Measurements from ENCODE around the gene BMP15.

The BMP15 gene

GRCh38 chrX:50910685-50911176 is at the start of gene BMP15:
BMP15 (plus strand) TSS chrX:50910735; CDS start chrX:50910784, 49 bp downstream.
- DNase-seq (ENCODE audit: extremely low read depth in 1 of 2, low read depth in 1 of 2), result no peak

- DNase-seq (ENCODE audit: extremely low read depth in 1 of 2, low read depth in 1 of 2), result no peak
Measured at GRCh38 chrX:50863471-50863870, 47.1 kb upstream of the BMP15 start.

DNA sequence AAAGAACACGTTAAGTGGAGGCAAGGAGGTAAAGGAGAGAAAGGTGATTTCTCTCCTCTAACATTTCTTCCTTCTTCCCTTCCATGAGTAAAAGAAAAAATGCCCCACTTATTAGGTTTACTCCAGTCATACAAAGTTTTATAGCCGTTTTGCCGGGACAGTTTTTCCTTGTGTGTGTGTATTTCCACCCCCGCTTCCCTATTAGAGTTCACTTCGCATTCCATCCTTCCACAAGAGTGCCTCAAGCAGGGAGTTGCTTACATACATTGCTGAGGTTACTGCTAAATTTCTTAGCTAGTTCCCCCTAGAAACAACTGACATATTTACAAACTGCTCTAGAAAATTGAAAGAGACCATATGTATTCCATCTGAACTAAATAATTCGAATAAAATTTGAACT is 45.2 kb upstream of the BMP15 start:
- DNase-seq (ENCODE audit: extremely low read depth in 1 of 2, low read depth in 1 of 2), result no peak

GRCh38 chrX:50871922-50872453 is 38.5 kb upstream of the BMP15 start:
- no peak for DNase-seq (ENCODE audit: extremely low read depth in 1 of 2, low read depth in 1 of 2)

DNA sequence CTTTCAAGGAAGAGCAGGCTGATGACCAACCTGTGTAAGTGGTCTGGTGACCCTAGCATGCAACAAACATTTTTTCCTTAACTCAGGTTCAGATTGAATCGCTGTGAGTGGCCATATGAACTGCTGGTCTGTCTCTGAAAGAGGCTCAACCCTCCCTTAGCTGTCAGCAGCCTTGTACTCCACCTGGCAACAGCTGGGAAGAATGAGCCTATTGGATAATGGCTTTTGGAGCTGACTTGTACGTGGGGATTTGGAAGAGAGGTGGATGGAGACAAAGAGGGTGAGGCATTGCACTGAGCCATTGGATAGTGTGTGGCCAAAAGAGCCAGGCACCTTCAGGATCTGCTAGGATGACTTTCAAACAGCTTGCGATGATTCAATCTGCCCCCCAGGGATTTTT is 35.7 kb upstream of the BMP15 start:
- no peak for DNase-seq (ENCODE audit: extremely low read depth in 1 of 2, low read depth in 1 of 2)

DNA sequence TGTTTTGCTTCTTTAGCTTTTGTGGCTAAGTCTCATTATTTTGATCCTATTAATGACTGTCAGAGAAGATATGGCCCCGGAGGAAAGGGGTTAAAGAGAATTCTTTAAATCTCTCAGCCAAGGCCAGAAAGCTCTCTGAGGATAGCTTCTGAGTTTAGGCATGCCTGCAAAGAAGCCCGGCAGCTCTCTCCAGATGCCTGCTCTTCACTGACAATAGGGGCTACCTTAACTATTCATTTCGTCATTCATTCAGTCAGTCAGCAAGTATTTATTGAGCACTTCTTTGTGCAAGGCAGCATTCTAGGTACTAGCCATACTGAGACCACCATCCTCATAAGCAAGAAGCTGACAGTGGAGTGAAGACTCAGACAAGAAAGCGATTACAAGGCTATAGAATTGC is 34.0 kb upstream of the BMP15 start:
- no peak for DNase-seq (ENCODE audit: extremely low read depth in 1 of 2, low read depth in 1 of 2)

GRCh38 chrX:50877310-50877709 is 33.2 kb upstream of the BMP15 start:
- no peak for DNase-seq (ENCODE audit: extremely low read depth in 1 of 2, low read depth in 1 of 2)

DNA sequence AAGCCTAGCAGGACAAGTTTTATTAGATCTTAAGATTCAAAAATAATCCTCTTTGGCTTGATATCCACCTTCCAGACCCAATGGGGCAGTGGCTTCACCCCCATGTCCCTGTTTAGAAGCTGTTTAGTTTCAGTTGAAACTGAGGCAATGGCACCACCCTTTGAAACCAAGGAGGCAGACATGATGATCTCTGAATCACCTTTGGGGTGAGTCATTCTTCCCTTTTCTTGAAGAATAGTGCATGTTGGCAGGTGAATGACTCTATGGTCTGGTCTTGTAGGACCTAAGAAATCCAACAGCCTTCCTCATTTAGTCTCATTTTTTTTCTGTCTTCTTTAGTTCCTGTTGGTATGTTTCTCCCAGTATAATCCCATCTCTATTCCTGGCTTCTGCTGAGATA is 29.5 kb upstream of the BMP15 start:
- no peak for DNase-seq (ENCODE audit: extremely low read depth in 1 of 2, low read depth in 1 of 2)

DNA sequence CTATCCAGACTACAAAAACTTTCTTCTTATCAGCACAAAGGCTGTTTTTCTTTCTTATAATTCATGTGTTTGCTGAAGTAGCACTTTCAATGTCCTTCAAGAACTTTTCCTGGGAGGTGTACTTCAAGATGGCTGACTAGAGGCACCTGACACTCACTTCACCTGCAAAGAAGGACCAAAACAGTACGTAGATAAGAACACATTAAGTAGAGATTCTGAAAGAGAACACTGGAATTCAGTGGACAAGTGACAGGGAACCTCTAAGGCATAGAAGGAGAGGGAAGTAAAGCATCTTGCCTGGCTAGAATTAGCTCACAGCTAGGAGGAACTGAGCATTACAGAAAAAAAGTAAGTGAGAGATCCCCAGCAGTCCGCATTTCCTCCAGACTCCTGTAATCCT is 21.7 kb upstream of the BMP15 start:
- DNase-seq (ENCODE audit: extremely low read depth in 1 of 2, low read depth in 1 of 2), result no peak

DNA sequence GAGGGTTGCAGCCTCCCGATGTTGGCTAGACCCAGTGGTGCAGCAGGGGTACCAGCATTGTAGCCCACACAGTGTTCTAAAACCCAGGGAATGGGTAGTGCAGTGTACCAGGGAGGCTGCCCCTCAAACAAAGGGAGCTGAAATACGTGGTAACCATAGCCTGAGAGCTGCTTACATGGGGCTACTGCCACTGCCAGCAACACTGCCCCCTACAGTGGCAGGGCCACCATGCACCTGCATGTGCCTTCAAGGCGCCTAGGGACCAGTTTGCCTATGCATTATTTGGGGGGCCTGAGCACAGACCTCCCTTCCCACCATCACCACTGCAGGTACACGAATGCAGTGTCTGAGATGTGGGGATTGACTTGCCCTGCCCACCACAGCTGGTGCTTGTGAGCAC is 21.0 kb upstream of the BMP15 start:
- DNase-seq (ENCODE audit: extremely low read depth in 1 of 2, low read depth in 1 of 2), result no peak

DNA sequence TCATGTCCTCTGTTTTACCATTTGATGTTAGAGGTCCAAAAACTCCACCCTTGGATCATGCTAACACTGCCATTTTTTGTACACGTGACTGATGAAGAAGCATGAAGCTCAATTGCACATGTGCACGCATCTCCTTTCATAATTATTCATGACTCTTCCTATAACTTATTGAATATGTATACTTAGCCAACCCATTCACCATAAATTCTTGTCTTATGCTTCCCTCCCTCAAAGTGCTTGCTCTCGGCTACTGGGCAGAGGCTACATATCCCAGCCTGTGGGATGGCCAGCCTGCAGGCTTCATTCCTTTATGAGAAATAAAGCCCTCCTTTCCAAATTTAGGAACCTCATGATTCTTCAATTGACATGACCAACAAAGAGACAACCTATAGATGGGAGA is 17.5 kb upstream of the BMP15 start:
- DNase-seq (ENCODE audit: extremely low read depth in 1 of 2, low read depth in 1 of 2), result no peak

GRCh38 chrX:50893466-50893865 is 17.1 kb upstream of the BMP15 start:
- no peak for DNase-seq (ENCODE audit: extremely low read depth in 1 of 2, low read depth in 1 of 2)

DNA sequence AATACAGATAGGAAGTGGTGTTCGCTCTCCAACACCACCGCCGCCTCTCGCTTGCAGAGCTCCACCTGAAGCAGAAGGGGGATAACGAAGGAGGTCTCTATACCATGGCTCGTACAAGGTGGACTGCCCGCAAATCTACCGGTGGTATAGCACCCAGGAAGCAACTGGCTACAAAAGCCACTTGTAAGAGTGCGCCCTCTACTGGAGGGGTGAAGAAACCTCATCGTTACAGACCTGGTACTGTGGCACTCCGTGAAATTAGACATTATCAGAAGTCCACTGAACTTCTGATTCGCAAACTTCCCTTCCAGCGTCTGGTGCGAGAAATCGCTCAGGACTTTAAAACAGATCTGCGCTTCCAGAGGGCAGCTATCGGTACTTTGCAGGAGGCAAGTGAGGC is 5.2 kb upstream of the BMP15 start:
- no peak for DNase-seq (ENCODE audit: extremely low read depth in 1 of 2, low read depth in 1 of 2)

DNA sequence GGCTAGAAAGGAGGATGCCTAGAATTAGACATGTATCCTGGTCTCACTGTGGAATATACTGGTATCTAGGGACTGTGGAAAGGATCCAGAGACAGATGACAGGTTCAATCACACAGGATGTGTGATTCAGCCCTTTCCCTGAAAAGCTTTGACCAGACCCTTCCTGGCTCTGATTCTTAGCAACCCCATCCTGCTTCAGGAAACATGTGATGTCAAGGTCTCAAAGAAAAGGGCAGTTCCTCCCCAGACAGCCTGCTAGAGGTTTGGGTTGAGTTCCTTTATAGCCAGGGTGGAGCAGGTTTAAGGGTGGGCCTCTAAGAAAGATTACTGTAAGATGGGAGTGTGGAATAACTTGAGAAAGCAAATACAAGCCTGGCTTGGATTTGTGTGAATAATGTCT is 3.0 kb downstream of the BMP15 start:
- no peak for DNase-seq (ENCODE audit: extremely low read depth in 1 of 2, low read depth in 1 of 2)

DNA sequence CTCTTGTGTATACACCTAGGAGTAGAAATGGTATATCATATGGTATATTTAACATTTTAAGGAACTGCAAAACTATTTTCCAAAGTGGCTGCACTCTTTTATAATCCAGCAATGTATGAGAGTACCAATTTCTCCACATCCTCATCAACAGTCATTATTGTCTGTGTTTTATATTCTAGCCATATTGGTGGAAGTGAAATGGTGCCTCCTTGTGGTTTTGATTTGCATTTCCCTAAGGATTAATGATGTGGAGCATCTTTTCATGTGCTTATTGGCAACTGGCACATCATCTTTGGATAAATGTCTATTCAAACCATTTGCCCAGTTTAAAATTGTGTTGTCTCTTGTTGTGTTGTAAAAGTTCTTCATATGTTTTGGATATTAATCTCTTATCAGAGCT is 9.6 kb downstream of the BMP15 start:
- no peak for DNase-seq (ENCODE audit: extremely low read depth in 1 of 2, low read depth in 1 of 2)

GRCh38 chrX:50927127-50927526 is 16.6 kb downstream of the BMP15 start:
- DNase-seq (ENCODE audit: extremely low read depth in 1 of 2, low read depth in 1 of 2), result no peak

- DNase-seq (ENCODE audit: extremely low read depth in 1 of 2, low read depth in 1 of 2), result no peak
Measured at GRCh38 chrX:50941638-50942037, 31.1 kb downstream of the BMP15 start.

- no peak for DNase-seq (ENCODE audit: extremely low read depth in 1 of 2, low read depth in 1 of 2)
Measured at GRCh38 chrX:50942471-50942870, 31.9 kb downstream of the BMP15 start.

DNA sequence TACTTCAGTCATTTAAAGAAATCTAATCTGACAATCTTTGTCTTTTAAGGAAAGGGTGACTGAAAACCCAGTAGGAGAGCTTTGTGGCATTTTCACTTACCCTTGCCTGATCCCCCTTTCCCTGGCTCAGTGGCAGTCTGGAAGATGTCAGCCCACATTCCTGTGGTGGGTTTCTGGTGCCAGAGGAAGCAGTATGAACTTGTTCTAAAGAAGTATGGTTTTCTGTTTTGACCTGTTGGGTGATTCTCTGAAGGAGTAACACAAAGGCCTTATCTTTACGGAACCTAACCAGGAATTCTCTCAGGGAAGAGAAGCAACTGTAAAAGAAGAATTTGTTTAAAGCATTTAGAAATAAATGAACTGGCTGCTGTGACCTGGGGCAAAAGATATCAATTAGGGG is 41.9 kb downstream of the BMP15 start:
- no peak for DNase-seq (ENCODE audit: extremely low read depth in 1 of 2, low read depth in 1 of 2)

DNA sequence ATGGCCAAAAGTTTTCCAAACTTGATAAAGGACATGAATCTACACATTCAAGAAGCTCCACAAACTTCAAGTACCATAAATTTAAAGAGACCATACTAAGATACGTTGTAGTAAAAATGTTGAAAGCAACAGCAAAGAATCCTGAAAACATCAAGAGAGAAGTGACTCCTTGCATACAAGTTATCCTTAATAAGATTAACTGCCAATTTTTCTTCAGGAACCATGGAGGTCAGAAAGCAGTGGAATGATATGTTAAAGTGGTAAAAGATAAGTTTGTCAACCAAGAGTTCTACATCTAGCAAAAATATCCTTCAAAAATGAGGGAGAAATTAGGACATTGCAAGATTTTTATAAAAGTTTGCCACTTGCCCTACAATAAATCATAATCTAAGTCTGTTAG is 43.3 kb downstream of the BMP15 start:
- DNase-seq (ENCODE audit: extremely low read depth in 1 of 2, low read depth in 1 of 2), result no peak

DNA sequence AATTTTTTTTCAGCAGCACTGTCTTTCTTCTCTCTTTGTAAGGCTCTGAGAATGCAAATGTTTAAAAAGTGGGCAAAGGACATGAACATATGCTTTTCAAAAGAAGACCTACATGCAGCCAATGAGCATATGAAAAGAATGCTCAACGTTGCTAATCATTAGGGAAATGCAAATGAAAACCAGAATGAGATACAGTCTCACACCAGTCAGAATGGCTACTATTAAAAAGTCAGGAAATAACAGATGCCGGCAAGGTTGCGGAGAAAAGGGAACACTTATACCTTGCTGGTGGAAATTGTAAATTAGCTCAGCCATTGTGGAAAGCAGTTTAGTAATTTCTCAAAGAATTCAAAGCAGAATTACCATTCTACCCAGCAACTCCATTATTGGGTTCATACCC is 51.6 kb downstream of the BMP15 start:
- DNase-seq (ENCODE audit: extremely low read depth in 1 of 2, low read depth in 1 of 2), result no peak

DNA sequence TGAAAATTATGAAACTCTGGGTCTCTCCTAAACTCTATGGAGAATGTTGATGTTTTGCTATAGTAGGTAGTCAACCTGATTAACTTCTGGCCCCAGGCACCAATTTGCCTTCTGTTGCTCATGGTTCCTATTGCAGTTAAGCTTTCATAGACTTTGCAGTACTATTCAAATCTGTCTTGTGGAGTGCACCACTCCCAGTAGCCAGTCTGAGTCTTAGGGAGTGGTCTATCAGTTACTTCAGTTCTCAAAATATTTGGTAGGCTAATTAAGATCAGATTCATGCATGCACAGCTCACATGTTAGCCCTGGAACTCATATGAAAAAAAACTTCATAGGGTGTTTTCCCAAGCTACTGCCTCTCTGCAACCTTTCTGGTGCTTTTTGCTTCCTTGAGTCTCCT is 53.3 kb downstream of the BMP15 start:
- no peak for DNase-seq (ENCODE audit: extremely low read depth in 1 of 2, low read depth in 1 of 2)
